HG03571 (cell line): Measurements from ENCODE around the gene FAM13A.
"Not testable (repeated sequence)": the region's sequence is repeated elsewhere in the genome, so short reads cannot be mapped to it uniquely, and the experiment has no call there.

Experiments used
- ATAC-seq: cut with Tn5 transposase; IDR thresholded peaks from one replicate; pipeline ENCODE4 v1.9.1; 2021; ENCODE audit not compliant: unreplicated experiment

Gene FAM13A

DNA sequence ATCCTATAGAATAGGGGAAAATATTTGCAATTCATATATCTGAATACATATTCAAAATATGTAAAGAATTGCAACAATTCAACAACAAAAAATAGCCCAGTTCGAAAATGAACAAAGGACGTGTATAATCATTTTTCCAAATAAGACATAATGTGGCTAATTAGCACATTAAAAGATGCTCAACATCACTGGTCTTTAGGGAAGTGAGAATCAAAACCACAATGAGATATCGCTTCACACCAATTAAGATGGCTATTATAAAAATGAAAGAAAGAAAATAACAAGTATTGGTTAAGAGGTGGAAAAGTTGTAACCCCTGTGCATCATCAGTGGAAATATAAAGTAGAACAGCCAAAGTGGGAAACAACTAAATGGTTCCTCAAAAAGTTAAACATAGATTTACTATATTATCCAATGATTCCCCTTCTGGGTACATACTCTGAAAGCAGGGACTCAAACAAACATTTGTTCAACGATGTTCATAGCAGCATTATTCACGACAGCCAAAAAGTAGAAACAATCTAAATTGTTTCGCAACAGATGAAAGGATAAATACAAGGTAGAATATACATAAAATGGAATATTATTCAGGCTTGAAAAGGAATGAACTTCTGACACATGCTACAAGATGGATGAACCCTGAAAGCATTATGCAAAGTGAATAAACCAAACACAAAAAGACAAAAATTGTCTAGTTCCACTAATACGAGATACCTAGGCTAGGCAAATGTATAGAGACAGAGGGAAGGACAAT is 12.7 kb downstream of the FAM13A start:
- ATAC-seq: no peak

DNA sequence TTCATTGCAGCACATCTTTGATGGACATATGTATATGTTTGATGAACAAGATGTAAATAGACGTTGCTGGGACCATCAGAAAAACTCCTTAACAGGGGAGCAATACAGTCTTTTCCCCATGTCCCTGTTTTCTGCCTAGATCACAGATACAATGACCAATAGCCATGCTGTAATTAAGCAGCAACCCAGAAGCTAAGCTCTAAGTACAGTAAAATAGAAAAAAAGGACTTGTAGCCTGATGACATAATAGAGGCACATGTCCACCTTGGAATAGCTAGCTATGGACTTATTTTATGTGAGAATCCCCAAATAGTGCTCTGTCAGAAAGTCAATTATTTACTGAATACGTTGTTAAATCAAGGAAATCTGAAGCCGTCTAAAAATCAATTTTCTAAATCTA is 14.9 kb downstream of the FAM13A start:
- ATAC-seq: no peak

DNA sequence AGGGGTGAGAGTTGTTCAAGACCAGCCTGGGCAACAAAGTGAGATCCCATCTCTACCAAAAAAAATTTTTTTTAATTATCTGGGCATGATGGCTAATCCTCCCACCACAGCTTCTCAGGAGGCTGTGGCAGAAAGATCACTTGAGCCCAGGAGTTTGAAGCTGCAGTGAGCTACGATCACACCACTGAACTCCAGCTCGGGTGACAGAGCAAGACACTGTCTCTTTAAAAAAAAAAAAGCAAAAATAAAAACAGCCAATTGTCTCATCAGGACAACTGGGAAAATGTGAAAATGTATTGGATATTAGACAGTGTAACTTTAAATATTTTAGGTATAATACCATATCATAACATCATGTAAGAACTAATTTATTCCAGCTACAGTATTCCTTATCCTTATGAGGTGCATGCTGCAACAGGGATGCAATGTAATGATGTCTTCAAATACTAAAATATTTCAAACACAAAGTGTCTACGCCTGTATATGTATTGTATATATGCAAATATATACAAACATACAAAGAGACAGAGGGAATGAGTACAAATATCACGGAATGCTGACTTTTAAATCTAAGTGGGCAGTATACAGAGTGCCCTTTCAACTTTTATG is 17.2 kb downstream of the FAM13A start:
- ATAC-seq: no peak

DNA sequence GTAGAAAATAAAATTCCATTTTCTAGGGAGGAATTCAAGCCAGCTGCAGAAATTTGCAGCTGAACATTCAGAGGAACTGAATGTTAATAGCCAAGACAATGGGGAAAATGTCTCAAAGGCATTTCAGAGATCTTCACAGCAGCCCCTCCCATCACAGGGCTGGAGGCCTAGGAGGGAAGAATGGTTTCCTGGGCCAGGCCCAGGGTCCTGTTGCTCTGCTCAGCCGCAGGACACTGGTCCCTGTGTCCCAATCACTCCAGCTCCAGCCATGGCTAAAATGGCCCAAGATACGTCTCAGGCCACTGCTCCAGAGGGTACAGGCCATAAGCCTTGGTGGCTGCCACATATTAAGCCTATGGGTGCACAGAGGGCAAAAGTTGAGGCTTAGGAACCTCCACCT is 20.4 kb downstream of the FAM13A start:
- no peak for ATAC-seq

DNA sequence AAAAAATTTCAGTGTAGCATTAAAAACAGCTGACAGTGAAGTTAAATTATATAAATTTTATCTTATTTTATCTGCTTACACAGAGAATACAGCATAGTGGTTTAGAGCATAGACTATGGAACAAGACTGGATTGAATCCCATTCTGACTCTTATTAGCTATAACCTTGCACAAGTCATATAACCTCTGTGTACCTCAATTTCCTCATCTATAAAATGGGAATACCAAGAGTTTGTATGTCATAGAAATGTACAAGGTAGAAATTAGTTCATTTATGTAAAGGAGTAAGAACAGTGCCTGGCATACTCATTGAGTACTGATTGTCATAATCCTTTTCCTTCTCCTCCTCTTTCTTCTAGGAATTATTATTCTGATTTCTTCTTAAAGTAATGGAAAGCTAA is 25.7 kb downstream of the FAM13A start:
- no peak for ATAC-seq

DNA sequence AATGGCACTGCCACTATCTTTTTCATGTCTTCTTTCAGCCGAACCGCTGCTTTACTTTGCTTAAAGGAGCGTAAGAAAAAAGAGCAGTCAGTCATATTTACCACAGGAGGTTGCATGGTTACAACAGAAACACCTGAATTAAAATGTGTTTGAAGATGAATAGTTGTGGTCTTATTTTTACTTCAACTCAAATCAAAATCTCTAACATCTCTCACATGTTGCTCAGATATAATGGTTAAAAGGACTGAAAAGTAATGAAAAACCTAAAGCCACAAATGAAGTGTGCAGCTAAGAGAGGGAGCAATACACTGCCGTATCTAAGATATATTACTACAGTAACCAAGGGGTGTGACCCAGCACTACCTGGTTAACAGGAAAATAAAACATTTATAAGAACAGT is 27.4 kb downstream of the FAM13A start:
- no peak for ATAC-seq

DNA sequence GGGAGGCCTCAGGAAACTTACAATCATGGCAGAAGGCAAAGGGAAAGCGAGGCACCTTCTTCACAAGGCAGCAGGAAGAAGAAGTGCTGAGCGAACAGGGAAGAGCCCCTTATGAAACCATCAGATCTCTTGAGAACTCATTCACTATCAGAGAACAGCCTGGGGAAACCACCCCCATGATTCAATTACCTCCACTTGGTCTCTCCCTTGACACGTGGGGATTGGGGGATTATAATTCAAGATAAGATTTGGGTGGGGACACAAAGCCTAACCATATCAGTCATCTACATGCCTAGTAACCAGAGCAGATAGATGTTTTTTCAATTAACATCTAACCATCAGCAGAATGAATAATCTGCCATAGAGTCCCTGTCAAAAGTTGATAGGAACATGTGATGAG is 30.4 kb downstream of the FAM13A start:
- ATAC-seq: no peak

DNA sequence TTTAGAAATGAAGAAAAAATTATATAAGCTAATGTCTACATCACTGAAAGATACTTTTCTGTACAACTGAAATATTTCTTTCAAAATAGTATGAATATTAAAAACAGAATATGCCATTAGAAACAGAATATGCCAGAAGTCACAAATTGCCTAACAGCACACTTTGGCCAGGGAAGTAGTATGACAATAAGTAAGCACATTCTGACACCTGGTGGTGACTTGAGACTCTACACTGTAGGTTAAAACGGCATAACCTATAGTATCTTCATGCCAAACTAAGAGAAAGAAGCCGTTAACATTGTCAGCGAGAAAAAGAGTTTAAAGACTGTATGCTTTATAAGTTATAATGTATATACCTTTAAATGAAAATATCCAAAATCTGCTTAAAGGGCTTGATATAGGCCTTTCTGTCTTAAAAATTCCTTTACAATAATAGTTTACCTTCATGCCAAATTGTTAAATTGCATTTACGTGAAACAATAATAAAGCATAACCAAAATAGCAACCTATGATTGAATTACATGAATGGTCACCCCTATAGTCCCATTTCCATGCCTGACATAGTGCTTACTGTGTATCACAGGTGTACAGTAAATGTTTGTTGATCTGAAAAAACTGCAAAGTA is 32.8 kb downstream of the FAM13A start:
- peak; percentile 96 for ATAC-seq

DNA sequence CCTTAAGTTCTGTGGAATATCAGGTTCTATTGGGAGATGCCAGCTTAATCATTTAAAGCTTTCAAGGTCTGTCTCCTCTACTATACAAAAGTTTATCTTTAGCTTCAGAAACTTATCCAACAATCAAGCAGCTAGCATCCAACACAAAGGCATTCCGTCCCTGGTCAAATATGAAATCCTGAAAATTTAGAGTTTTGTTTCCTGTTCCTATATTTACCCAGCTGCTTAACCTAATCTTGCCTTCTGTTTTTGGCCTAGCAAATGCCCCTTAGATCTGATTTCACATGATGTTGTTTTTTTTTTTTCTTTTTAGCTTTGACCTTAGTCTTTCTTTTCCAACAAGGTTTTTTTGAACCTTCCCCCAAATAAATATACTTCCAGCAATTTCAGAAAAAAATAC is 33.8 kb downstream of the FAM13A start:
- no peak for ATAC-seq

DNA sequence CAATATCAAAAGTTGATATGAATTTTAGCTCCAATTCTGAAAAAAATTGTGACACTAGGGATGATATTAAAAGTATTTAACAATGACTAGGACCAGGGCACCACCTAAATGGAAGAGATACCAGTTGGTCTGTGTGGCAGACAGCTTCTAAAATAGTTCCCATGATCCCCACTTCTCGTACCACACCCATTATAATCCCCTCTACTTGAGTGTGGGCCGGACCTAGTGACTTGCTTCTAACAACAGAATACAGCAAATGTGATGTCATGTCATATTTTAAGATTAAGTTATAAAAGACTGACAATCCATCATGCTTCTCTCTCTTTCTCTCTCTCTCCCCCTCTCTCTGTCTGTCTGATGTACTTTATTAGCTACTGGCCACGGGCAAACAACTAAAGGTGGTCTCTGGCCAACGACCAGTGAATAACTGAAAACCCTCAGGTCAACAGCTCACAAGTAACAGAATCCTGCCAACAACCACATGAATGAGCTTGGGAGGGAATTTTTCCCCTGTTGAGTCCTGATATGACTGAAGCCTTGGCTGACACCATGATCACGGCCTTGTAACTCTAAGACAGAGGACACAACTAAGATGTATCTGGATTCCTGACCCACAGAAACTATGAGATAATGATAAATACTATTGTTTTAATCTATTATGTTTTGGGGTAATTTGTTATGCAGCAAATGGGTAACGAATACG is 34.4 kb downstream of the FAM13A start:
- no peak for ATAC-seq

DNA sequence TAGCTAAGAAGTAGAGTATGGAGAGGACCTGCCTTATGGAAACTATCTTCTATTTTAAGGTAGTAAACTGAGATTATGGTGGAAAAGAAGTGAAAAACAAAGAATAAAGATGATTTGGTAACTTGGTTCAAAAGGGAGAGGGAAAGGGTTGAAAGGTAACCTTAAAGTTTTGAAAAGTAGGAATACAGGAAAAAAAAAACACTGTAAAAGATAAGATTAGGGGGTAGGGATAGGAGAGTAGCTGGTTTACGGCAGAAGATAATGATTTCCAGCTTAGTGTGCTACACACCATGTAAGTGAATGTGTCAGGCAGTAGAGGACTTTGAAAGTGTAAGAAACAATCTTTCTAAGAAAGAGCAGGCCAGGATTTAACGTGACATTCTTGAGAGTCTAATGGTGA is 35.3 kb downstream of the FAM13A start:
- ATAC-seq: no peak

DNA sequence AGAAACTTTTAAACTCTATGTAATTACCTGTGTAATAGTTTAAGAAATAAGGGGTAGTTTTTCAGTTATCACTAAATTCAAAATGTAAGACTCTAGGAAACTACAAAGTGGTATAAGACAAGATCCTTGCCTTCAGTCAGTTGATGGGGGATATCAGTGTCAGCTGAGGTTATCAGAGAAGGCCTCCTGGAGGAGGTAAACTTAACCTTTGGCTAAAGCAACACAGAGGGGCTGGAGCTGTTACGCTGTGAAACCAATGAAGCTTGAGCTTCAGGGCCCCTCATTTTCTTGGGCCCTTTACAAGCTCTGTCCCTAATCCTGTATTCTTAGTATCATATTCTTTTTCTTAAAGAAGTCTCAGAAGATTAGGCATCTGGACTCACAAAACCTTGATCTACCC is 35.9 kb downstream of the FAM13A start:
- no peak for ATAC-seq

DNA sequence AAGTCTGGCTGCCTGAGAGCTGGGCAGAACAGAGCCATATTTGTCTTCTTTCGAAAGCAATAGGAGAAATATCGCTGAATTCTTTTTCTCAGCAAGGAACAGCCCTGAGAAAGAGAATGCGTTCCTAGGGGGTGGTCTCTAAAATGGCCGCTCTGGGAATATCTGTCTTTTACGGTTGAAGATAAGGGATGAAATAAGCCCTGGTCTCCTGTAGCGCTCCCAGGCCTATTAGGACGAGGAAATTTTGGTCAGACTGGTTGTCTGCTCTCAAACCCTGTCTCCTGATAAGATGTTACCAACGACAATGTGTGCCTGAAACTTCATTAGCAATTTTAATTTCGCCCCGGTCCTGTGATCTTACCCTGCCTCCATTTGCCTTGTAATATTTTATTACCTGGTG is 42.1 kb downstream of the FAM13A start:
- not testable (repeated sequence) for ATAC-seq

DNA sequence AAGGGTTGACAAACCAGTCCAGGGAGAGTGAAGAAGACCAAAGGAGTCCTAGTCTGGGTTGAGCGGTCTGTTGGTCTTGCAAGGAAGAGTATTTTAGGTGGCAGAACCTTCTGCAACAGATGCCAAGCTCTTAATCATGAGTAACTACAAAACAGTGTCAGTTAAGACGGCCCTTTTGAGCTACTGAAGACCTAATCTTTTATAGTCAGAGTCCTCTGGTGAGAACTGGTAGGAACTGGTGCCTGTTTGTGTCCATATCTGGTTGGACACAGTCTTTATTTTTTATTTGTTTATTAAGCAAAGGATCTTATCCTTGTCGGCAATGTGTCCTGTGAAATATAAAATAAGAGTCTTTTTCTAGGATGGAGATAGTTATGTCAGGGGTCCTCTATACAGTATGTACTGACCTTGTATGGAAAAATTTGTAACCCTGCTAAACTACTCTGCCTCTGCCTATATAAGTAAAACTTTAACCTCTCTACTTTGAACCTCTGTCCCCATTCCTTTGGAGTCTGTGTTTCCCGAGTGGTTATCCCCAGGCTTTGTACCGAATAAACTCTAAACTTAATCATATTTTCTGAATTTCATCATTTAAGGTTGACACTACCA is 47.1 kb downstream of the FAM13A start:
- no peak for ATAC-seq

DNA sequence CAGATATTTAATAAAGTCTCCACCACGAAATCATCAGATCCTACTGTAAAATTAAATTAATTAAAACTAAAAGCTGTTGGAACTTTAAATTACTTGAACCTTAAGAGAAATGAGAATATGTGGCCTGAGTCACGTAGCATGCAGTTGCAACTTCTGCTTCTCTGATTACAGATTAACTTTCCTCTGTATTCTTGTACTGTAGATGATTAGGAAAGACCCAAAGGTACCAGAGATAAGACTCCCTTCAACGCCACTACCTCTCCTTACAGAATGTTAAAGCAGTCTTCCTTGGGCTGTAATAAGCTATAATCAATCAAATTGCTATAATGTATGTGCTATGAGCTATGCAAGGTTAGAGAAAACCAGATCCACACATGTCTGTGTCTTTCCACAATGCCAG is 47.9 kb downstream of the FAM13A start:
- peak; percentile 90 for ATAC-seq

DNA sequence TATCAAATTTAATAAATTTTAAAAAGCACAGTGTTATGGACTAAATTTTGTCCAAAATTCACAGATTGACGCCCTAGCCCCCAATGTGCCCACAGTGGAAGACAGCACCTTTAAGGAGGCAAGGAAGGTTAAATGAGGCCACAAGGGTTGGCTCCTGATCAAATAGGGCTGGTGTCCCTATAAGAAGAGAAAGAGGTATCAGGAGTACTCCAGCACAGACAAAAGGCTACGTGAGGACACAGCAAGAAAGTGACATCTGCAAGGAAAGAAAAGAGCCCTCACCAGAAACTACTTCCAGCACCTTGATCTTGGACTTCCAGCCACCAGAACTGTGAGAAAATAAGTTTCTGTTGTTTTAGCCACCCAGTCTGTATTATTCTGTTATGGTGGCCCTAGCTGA is 48.8 kb downstream of the FAM13A start:
- ATAC-seq: no peak

DNA sequence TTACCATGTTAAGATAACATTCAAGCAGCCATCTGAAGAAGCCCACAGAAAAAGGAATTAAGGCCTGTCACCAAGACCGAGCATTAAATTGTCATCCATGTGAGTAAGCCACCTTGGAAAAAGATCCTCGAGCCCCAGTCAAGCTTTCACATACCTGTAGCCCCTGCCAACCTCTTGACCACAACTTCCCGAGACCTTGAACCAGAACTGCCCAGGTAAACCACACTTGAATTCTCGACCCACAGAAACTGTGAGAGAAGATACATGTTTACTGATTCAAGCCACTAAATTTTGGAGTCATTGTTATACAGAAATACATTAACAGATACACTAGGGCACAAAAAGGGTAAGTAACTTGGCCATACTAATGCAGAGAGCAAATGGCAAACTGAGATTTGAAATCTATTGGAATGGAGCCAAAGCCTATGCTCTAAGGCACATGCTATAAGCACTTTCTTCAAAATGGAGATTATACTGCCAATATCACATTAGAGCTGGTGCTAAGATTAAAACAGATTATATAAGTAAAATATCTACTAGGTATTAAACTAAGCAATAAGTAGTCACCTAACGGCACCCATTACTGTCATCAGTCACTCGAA is 49.5 kb downstream of the FAM13A start:
- no peak for ATAC-seq

DNA sequence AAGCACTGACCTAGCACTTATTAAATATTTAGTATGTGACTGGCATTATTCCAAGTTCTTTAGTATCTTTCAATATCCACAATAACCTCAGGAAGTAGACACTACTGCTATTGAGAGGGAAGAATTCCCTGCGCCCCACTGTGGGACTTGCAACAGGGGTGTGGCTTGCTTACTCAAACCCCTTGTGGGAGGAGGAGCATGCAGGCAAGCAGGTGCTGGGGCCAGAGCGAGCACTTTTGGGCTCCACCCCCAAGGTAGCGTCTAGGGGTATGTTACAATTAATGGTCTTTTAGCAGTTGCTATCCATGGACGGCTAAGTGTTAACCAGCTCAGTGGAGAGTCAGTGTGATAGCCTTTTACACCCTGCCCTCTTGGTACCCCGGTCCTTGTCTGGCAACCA is 50.7 kb downstream of the FAM13A start:
- no peak for ATAC-seq

DNA sequence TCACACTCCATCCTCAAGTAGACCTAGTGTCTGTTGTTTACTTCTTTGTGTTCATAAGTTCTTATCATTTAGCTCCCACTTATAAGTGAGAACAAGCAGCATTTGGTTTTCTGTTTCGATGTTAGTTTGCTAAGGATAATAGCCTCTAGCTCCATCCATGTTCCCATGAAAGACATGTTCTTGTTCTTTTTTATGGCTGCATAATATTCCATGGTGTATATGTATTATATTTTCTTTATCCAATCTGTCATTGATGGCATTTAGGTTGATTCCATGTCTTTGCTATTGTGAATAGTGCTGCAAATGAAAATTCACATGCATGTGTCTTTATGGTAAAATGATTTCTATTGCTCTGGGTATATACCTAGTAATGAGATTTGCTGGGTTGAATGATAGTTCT is 51.9 kb downstream of the FAM13A start:
- not testable (repeated sequence) for ATAC-seq

DNA sequence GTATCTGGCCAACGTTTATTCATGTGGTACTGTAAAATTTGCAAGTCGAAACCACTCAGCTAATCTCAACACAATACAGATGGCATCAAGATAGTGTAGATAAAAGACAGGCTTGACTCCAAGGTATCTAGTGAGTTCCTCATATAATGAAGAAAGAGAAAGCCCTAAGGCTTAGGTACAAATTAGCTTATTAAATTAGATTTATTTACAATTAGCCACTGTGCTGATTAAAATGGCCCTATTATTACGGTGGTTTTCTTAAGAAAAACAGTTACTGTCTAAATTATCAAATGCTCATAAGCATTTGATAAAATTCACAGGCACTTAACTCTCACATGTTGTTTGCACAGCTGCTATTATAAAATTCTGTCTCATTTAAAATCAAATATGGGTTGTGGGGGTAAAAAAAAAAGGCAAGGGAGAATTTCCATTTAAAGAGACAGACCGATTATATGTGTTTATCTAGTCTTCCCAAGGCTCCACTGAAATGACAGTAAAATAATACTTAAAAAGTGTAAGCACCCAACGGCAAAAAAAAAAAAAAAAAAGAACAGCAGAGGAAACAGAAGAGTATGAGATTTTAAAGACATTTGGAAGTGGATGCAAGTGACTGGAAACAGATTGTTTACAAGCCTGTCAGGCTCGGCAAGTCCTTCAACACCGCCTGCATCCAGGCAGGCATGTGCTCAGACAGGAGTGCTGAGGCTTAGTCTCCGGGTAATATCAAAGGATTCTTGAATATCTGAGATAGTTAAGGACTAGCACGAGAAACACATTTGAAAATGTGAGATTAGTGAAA is 55.1 kb downstream of the FAM13A start:
- ATAC-seq: no peak
